NCI-H2081 treated with DMSO at 0.1 percent for 48 hours (cell line): Measurements from ENCODE around the gene OIT3.
"Not testable (repeated sequence)": the region's sequence is repeated elsewhere in the genome, so short reads cannot be mapped to it uniquely, and the experiment has no call there.

Source experiments
- DNase-seq: peaks from one replicate; lab custom pipeline; 2025; lab: John Stamatoyannopoulos, UW

The OIT3 gene

DNA sequence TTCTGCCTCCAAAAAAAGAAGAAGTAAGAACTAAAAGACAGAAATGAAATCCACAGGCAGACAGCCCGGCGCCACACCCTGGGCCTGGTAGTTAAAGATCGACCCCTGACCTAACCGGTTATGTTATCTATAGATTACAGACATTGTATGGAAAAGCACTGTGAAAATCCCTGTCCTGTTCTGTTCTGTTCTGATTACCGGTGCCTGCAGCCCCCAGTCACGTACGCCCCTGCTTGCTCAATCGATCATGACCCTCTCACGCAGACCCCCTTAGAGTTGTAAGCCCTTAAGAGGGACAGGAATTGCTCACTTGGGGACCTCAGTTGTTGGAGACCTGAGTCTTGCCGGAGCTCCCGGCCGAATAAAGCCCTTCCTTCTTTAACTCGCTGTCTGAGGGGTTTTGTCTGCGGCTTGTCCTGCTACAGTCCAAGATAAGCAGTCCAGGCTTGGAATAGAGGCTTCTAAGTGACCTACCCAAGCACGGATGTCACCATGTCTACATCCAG, 10.5 kb downstream of the OIT3 start:
- DNase-seq = not testable (repeated sequence)

DNA sequence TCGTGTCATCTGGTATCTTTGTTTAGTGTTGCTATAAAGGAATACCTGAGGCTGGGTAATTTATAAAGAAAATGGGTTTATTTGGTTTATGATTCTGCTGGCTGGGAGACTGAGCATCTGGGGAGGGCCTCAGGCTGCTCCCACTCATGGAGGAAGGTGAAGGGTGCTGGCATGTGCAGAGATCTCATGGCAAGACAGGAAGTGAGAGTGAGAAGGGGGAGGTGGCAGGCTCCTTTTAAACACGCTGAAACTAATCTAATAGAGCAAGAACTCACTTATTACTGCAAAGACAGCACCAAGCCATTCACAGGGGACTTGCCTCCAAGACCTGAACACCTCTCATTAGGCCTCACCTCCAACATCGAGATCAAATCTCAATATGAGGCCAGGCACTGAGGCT, 11.3 kb downstream of the OIT3 start:
- DNase-seq = no peak

DNA sequence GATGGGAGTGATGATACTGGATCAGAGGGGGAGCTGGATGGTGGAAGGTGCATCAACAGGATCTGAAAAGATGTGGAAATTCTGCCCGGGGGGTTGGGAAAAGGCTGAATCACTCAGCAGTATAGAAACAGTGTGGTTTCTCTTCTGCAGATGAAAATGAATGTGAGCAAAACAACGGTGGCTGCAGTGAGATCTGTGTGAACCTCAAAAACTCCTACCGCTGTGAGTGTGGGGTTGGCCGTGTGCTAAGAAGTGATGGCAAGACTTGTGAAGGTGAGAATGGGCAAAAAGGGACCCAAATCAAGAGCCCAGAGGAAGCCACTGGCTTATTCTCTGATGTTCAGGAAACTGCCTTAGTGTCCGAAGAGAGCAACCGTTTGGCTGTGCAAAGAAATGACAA, 12.9 kb downstream of the OIT3 start:
- no peak for DNase-seq

DNA sequence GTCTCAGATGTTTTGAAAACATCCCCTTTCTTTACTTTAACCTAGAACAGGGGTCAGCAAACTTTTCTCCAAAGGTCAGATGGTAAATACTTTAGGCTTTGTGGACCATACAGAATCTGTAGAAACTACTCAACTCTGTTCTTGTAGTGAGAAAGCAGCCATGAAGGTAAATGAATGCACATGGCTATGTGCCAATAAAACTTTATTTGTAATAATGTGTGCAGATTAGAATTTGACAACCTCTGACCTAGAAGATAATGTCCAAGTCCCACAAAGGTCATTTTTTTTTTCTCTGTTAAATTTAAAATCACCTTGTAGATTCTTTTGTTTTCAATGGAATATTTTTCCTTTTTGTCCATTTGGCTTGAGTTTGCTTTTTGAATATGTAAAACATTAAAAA, 17.2 kb downstream of the OIT3 start:
- DNase-seq = no peak

DNA sequence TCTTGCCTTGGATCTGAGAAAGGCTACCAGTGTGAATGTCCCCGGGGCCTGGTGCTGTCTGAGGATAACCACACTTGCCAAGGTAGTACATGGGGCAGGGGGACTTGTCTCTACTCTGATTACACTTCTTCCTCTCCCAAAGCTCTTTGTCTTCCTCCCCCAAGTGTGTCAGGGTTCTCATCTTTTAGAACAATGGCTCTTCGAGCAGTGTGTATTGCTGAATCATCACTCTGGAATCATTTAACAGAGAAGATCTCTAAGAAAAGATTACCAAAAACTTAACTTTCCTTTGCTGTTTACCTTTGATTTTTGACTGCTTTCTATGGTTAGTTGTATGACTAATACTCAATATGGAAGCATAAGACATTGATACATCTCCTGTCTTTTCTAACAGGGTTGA, 18.2 kb downstream of the OIT3 start:
- no peak for DNase-seq

DNA sequence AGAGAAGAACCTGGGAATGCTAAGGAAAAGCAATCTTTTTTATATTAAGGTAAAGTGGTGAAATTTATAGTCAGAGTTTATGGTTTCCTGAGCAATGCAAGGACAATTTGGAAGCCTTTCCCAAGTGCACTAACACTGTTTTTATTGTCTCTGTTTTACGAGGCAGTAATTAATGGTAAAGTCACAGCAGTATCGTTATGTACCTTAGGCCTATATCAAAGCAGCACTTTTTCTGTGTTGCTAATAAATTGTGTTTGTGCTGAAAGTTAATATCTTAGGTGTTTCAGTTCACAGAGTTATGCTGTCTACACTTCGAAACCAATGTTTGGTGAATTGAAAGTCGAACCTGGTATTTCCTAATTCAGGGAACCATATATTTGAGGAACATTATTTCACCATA, 19.2 kb downstream of the OIT3 start:
- no peak for DNase-seq

DNA sequence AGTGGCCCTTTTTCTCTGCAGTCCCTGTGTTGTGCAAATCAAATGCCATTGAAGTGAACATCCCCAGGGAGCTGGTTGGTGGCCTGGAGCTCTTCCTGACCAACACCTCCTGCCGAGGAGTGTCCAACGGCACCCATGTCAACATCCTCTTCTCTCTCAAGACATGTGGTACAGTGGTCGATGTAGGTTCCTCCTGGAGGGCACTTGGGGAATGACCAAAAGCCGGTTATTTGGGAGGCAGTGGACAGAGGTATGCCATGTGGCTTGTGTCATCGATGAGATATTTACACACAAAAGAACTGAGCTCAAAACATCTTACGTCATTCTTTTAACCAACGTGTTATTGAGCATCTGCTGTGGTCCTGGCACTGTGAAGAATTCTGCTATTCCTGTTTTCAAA, 19.7 kb downstream of the OIT3 start:
- no peak for DNase-seq

DNA sequence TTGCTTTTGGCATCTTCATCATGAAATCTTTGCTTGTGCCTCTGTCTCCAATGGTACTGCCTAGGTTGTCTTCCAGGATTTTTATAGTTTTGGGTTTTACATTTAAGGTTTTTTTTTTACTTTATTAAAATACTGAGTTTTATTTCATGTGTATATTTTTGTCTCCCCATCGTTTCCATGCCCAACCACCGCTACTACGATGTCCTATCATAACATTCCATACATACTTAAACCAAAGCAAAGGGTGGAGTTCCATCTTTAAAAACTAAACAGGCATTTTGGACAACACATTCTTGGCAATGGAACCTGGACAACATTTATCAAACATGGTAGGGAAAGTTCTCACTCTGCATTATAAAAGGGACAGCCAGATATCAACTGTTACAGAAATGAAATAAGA, 23.7 kb downstream of the OIT3 start:
- not testable (repeated sequence) for DNase-seq

DNA sequence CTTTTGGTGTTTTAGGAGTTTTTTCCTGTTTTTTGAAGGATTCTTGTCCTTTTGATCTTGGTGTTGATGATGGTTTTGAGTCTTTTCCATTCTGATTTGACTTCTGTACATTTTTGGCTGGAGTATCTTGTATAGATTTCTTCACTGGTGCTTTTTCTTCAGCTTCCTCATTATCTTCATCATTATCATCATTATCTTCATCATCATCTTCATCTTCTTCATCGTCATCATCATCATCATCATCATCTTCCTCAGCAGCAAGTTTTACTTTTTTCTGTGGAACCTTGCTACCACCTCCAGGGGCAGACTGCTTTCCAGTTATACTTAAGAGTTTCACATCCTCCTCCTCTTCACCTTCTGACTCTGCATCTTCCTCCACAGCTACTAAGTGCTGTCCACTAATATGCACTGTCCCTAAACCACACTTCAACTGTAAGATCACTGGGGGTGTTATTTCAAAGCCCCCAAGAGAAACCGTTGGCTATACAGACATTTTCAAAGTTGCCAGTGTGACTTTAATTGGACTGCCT, 24.3 kb downstream of the OIT3 start:
- not testable (repeated sequence) for DNase-seq

DNA sequence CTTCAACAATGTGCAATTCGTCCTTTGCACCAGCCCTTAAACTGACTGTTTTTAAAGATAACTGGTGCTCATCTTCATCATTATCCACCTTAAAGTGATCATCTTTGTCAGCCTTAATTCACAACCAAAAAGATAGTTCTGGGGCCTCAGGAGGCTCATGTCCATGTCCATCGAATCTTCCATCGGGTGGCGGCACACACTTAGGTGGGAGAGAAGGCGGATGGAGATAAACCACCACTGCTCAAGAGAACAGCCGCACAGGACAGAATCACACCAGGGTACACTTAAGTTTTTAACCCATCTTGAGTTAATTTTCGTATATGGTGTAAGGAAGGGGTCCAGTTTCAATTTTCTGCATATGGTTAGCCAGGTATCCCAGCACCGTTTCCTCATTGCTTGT, 24.8 kb downstream of the OIT3 start:
- DNase-seq = no peak

DNA sequence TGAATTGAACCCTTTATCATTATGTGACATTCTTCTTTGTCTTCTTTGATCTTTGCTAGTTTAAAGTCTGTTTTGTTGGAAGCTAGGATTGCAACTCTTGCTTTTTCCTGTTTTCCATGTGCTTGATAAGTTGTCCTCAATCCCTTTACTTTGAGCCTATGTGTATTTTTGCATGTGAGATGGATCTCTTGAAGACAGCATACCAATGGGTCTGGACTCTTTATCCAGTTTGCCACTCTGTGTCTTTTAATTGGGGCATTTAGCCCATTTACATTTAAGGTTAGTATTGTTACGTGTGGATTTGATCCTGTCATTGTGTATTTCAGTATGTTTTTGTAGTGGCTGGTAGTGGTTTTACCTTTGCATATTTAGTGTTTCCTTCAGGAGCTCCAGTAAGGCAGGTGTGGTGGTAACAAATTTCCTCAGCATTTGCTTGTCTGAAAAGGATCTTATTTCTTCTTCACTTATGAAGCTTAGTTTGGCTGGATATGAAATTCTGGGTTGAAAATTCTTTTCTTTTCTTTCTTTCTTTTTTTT, 27.7 kb downstream of the OIT3 start:
- not testable (repeated sequence) for DNase-seq

DNA sequence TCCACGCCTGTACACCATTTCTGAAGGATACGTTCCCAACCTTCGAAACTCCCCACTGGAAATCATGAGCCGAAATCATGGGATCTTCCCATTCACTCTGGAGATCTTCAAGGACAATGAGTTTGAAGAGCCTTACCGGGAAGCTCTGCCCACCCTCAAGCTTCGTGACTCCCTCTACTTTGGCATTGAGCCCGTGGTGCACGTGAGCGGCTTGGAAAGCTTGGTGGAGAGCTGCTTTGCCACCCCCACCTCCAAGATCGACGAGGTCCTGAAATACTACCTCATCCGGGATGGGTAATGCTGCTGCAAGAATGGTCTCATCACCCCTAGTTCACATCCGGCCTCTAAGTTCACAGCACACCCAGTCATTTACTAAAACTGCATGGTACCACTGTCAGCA, 30.8 kb downstream of the OIT3 start:
- no peak for DNase-seq

DNA sequence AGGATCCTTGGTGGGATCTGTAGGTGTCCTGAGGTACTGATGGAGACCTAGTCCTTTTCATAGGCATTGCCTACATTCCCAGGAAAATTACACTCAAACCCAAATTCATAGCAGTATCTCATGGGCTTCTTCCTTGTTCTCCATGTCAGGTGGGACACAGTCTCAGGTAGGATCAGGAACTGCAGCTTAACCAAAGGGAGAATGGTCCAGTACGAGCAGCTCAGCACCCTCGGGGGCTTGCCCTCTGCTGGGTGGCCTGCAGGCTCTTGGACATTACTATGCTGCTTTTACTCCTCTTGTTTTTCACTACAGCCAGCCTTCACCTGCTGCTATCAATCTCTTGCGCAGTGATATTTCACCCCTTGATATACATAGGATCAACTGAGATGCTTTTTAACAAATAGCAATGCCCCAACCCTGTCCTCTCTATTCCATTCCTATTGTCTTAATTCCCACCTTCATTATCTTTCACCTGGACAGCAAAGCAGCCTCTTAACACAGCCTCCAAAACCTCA, 32.5 kb downstream of the OIT3 start:
- DNase-seq = no peak

DNA sequence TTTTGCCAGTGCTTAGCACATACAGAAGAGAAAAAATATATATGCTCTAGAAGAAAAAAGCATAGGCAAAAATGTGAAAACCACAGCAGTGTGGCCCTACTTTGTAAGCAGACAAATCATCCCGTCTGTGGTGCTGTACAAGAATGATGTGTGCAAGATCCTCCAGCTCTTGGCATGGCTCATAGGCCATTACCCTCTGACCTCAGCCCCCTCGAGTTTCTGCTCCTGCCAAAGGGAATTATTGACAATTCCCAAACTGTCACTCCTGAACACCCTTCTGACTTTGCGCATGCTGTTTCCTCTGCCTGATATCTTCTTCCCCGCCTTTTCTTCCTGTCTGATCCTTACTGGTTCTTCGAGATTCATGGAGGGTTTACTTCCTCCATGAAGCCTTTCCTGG, 33.9 kb downstream of the OIT3 start:
- DNase-seq = no peak

DNA sequence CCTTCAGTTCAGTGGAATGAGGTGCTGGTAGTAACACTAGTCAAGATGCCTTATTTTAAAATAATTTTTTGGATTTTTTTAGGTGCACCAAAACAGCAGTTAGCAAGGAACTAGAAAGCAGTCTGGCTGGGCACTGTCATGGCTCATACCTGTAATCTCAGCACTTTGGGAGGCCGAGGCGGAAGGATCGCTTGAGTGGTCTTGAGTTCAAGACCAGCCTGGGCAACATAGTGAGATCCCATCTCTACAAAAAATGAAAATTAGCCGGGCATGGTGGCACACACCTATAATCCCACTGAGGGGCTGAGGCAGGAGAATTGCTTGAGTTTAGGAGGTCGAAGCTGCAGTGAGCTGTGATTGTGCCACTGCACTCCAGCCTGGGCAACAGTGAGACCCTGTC, 35.3 kb downstream of the OIT3 start:
- DNase-seq = no peak

DNA sequence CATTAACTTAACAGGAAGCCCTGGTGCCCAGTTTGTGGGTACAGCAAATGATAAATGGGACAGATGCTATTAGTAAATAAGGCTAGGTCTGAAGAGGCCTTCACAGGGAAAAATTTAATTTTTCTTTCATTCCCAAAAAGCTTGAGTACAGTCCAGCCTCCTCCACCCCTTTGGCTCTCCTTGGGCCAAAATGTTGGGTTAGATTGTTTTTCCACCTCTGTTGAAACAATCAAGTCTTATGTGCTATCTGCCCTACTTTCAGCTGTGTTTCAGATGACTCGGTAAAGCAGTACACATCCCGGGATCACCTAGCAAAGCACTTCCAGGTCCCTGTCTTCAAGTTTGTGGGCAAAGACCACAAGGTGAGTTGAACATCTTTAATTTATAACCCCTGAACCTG, 36.7 kb downstream of the OIT3 start:
- DNase-seq = no peak

DNA sequence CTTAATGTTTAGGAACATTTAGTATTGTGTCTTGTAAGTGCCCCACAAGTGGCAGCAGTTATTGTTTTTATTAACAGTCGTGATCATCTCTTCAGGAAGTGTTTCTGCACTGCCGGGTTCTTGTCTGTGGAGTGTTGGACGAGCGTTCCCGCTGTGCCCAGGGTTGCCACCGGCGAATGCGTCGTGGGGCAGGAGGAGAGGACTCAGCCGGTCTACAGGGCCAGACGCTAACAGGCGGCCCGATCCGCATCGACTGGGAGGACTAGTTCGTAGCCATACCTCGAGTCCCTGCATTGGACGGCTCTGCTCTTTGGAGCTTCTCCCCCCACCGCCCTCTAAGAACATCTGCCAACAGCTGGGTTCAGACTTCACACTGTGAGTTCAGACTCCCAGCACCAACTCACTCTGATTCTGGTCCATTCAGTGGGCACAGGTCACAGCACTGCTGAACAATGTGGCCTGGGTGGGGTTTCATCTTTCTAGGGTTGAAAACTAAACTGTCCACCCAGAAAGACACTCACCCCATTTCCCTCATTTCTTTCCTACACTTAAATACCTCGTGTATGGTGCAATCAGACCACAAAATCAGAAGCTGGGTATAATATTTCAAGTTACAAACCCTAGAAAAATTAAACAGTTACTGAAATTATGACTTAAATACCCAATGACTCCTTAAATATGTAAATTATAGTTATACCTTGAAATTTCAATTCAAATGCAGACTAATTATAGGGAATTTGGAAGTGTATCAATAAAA, 38.9 kb downstream of the OIT3 start:
- DNase-seq = no peak

DNA sequence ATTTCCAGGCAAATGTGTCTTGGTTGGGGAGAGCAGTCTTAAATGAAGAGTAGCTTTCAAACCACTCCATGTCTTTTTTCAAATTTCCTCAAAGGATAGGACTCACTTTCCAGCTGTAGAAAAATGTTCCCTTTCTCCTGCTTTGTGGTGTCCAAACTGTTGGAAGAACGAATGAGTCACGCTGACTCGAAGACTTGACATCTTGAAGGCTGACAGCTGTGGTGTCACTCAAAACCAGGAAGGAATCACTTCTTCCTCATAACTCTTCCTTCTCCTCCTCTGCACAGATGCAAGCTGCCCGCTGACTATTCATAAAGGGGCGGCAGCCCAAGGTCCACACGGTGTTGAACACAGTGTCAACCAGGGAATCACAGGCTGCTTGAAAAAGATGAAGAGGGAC, 41.8 kb downstream of the OIT3 start:
- no peak for DNase-seq

DNA sequence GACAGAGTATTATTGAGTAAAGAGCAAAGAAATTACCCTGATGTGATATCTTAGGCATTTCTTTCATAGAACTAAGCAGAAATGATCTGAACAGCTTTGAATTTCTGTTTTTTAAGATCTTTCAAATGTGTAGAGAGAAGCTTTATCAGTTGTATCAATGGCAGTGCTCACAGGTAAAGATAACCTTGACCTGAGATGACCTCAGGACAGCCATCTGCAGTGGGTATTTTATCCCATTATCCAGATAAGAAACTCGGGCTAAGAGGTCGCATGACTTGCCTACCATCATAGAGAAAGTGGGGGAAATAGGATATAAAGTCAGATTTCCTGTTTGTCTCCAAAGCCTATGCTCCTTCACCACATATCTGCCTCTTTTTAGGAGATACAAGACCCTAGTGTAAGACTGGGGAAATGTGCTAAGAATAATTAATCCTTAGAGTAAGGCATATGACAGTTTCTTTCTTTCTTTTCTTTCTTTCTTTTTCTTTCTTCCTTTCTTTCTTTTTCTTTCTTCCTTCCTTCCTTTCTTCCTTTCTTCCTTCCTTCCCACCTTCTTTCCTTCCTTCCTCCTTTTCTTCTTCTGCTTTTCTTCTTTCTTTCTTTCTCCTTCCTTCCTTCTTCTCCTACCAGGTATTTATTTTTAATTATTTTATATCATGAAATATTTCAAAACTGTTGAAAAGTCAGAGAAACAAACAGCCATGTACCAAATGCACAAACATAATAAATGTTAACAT, 50.1 kb downstream of the OIT3 start:
- DNase-seq = no peak

DNA sequence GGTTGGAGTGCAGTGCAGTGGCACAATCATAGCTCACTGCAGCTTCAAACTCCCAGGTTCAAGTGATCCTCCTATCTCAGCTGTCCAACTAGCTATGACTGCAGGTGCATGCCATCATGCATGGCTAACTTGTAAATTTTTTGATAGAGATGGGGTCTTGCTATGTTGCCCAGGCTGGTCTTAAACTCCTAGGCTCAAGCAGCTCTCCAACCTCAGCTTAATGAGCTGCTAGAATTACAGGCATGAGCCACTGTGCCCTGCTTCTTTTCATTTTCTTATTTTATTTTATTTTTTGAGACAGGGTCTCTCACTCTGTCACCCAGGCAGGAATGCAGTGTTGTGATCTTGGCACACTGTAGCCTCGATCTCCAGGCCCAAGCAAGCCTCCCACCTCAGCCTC, 53.4 kb downstream of the OIT3 start:
- DNase-seq = no peak

DNA sequence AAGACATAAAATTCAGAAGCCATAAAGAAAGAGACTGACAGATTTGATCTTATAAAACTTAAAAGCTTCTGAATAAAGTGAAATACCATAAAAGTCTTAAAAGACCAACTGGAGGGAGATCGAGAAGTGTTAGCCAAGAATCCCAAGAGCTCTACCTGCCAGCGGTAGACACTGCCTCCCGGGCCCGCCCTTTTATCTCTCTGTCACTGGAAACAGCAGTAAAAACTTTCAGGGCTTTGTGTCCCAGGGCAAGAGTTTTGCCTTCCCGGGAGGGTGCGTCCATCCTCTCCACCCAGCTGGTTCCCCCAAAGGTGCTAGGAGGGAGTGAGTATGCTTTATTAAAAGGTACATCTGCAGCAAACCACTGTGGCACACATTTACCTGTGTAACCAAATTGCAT, 55.2 kb downstream of the OIT3 start:
- no peak for DNase-seq

DNA sequence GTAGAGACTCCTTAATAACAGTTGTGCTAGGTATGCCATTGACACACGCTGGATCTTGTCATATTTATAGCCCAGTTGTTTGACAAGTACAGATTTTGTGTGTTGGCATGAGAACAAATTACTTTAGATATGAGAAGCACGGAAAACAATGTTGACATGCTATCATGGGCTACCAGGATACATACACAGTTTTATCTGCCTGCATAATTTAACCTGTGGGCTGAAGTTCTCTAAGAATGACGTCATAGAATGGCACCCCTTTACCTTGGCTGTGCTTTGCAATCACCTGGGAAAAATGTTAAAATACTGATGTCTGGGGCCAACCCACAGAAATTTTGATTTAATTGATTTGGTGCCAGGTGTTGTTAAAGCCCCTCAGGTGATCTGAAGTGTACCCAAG, 58.2 kb downstream of the OIT3 start:
- no peak for DNase-seq

DNA sequence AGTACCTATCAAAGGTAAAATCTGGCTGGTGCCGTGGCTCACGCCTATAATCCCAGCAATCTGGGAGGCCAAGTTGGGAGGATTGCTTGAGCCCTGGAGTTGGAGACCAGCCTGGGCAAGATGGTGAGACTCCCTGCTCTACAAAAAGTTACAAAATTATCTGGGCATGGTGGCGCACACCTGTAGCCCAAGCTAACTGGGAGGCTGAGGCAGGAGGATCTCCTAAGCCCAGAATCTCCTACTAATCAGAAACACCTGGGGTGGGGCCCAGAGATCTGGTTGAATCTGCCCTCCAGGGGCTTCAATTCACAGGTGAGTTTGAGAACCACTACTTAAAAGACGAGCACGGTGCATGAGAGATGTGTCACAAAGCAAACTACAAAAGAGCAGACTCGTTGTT, 58.6 kb downstream of the OIT3 start:
- no peak for DNase-seq
